K562 (cell line): ENCODE results near the gene MED22. TPM values are rescaled to one million over a fixed set of nuclear protein-coding genes. Genes with fewer than 3 reads are reported as not detected.

Experiments used
- ATAC-seq: fragments of 200-7000 bp; cut with Tn5 transposase; 3 replicates; pipeline ENCODE4 v1.9.1; 2020; ENCODE audit warnings: moderate library complexity
- BruUV-seq: library from RNA; stranded (reverse); fragments of 400-500 nt; replicated peaks from 2 replicates; lab custom pipeline; 2021; lab: Mats Ljungman, UMichigan
- CTCF ChIA-PET: fragments of 300-600 bp; formaldehyde crosslinking; extraction: SDS; loops from one replicate; lab custom pipeline; 2021; ENCODE audit warnings: low intra/inter-chr PET ratio; lab: Yijun Ruan, JAX
- POLR2A ChIA-PET: fragments of 300-600, 350-650 bp; sonication (Branson Sonifier 250); formaldehyde crosslinking; extraction: SDS; loops from one replicate; lab custom pipeline; 2021; ENCODE audit warnings: antibody characterized with exemption, inconsistent platforms; lab: Yijun Ruan, JAX
- DNase-seq, 4 experiments: peaks; one replicate each; pipeline versions ENCODE4 v3.0.0 to v3.0.0-alpha.2; 2011 to 2018; ENCODE audit warnings: low spot score in 3 of 4, mixed read lengths in 3 of 4; ENCODE audit errors: extremely low read depth in 1 of 4
- FAIRE-seq: peaks from 2 replicates; lab custom pipeline; 2011; peaks lifted over from hg19 to GRCh38; lab: Jason Lieb, UNC
- H2AFZ ChIP-seq: 2 replicates; pipeline ENCODE4 v1.6.0; 2011; ENCODE audit warnings: low read depth, low read length, control low read depth, inconsistent platforms
- H3K27ac ChIP-seq: fragments of 200-600 bp; 3 replicates; pipeline ENCODE4 v1.8.0; 2011; ENCODE audit warnings: low read depth, mild to moderate bottlenecking, control low read depth, inconsistent platforms, low read length, moderate library complexity, mixed read lengths; ENCODE audit errors: extremely low read depth
- H3K27me3 ChIP-seq, 2 experiments: fragments of 300-600 bp in 1 of 2; 2 replicates in 1 of 2; 3 replicates in 1 of 2; pipeline versions ENCODE4 v1.6.0 to v1.8.0; 2011; ENCODE audit warnings: inconsistent platforms in 2 of 2, low read length in 2 of 2, mild to moderate bottlenecking in 1 of 2, mixed read lengths in 1 of 2, moderate library complexity in 1 of 2; ENCODE audit not compliant: control insufficient read depth in 2 of 2, insufficient read depth in 2 of 2
- H3K36me3 ChIP-seq: fragments of 300-600 bp; 3 replicates; pipeline ENCODE4 v1.8.0; 2011; ENCODE audit warnings: mild to moderate bottlenecking, low read length, inconsistent platforms; ENCODE audit not compliant: control insufficient read depth, insufficient read depth
- H3K4me1 ChIP-seq, 2 experiments: fragments of 200-600 bp in 1 of 2; replicated peaks in 1 of 2; 2 replicates in 1 of 2; 3 replicates in 1 of 2; pipeline versions ENCODE4 v1.5.1 to v1.8.0; 2011; ENCODE audit warnings: inconsistent platforms in 2 of 2, low read length in 2 of 2, mild to moderate bottlenecking in 1 of 2, mixed read lengths in 1 of 2, moderate library complexity in 1 of 2; ENCODE audit not compliant: control insufficient read depth in 2 of 2, insufficient read depth in 2 of 2
- H3K4me2 ChIP-seq: 2 replicates; pipeline ENCODE4 v1.6.1; 2011; ENCODE audit warnings: low read length, control low read depth, inconsistent platforms, mixed read lengths; ENCODE audit not compliant: insufficient read depth
- H3K4me3 ChIP-seq: fragments of 200-600 bp; sonication (generic), shearing (Covaris generic); 2 replicates; pipeline ENCODE4 v1.5.1; 2016; ENCODE audit warnings: control low read depth, inconsistent platforms
- H3K79me2 ChIP-seq: fragments of 200-600 bp; 3 replicates; pipeline ENCODE4 v1.8.0; 2011; ENCODE audit warnings: low read length, inconsistent platforms; ENCODE audit not compliant: control insufficient read depth, insufficient read depth
- H3K9ac ChIP-seq, 2 experiments: 2 replicates each; pipeline versions ENCODE4 v1.6.0 to v1.6.1; 2011; ENCODE audit warnings: low read depth in 2 of 2, low read length in 2 of 2, control low read depth in 1 of 2, inconsistent platforms in 1 of 2, mild to moderate bottlenecking in 1 of 2, mixed read lengths in 1 of 2; ENCODE audit not compliant: insufficient read depth in 1 of 2
- H3K9me1 ChIP-seq: one replicate; pipeline ENCODE4 v1.6.0; 2011; ENCODE audit warnings: inconsistent platforms, mild to moderate bottlenecking, low read length, moderate library complexity; ENCODE audit not compliant: control insufficient read depth, insufficient read depth
- H3K9me3 ChIP-seq: replicated peaks from 2 replicates; pipeline ENCODE4 v1.5.1; 2011; ENCODE audit warnings: low read depth, low read length, inconsistent platforms; ENCODE audit not compliant: control insufficient read depth, insufficient read depth
- H4K20me1 ChIP-seq: replicated peaks from 2 replicates; pipeline ENCODE4 v1.6.1; 2011; ENCODE audit warnings: low read length, inconsistent platforms, mixed read lengths; ENCODE audit not compliant: control insufficient read depth, insufficient read depth
- E2F8 ChIP-seq: fragments of 450-650 bp; IDR thresholded peaks from 2 replicates; pipeline ENCODE4 v1.7.1; 2018; ENCODE audit warnings: mild to moderate bottlenecking, low read depth; ENCODE audit not compliant: partially characterized antibody
- FOXK2 ChIP-seq, 2 experiments: fragments of 450-650 bp; IDR thresholded peaks in 1 of 2; conservative IDR thresholded peaks in 1 of 2; 2 replicates each; pipeline ENCODE4 v1.6.1; 2016; ENCODE audit warnings: low read depth in 2 of 2, mild to moderate bottlenecking in 1 of 2
- KLF16 ChIP-seq: IDR thresholded peaks from 2 replicates; pipeline ENCODE4 v1.6.1; 2016; ENCODE audit warnings: antibody characterized with exemption
- NFYB ChIP-seq: IDR thresholded peaks from 2 replicates; pipeline ENCODE4 v1.6.1; 2011; ENCODE audit warnings: mild to moderate bottlenecking, moderate library complexity; ENCODE audit not compliant: insufficient read length; ENCODE audit errors: extremely low read depth
- TFE3 ChIP-seq: fragments of 450-650 bp; formaldehyde crosslinking; IDR thresholded peaks from 2 replicates; pipeline ENCODE4 v1.4.0; 2020; ENCODE audit warnings: mild to moderate bottlenecking, mixed read lengths
- ZBTB49 ChIP-seq: sonication (generic); formaldehyde crosslinking; IDR thresholded peaks from 2 replicates; pipeline ENCODE4 v1.8.0; 2022; ENCODE audit warnings: missing genetic modification reagents, mild to moderate bottlenecking, borderline replicate concordance
- WGBS: fragments of 100-300 bp; shearing (Covaris generic); methylation state at CpG from one replicate; pipeline ENCODE4 v1.1.6; 2016; ENCODE audit warnings: low coverage, mixed read lengths; ENCODE audit not compliant: insufficient coverage; ENCODE audit errors: missing lambda C conversion rate; 5-methylcytosine and 5-hydroxymethylcytosine counted together
- in situ Hi-C: fragments of 300-500 bp; cut with MboI; formaldehyde crosslinking; loops from 4 replicates; pipeline ENCODE4 v1.15.0; 2018; ENCODE audit warnings: inconsistent platforms, mixed read lengths
- intact Hi-C: fragments of 100-400 bp; cut with micrococcal nuclease; formaldehyde crosslinking; loops from 2 replicates; pipeline ENCODE4 v1.14.2; 2022
- polyA plus RNA-seq, 8 experiments: library from polyadenylated mRNA; depleted of rRNA in 4 of 8; stranded (reverse) in 5 of 8; unstranded in 3 of 8; fragments of >200 nt; fragmentation: Nextera tagmentation in 2 of 8; fragmentation: Illumina TruSeq in 1 of 8; extraction: Ambion mirVana in 2 of 8; extraction: Trizol in 1 of 8; gene quantifications; 2 replicates each; pipeline versions ENCODE4 v1.2.1 to v1.2.3, GENCODE V29; 2011 to 2014; ENCODE audit warnings: inconsistent platforms in 1 of 8, missing spikeins in 1 of 8
- total RNA-seq, 7 experiments: library from RNA; depleted of rRNA in 6 of 7; stranded (reverse); fragments of >200 nt in 6 of 7; fragmentation: Illumina TruSeq in 2 of 7; extraction: Trizol in 2 of 7; gene quantifications; 2 replicates each; pipeline versions ENCODE4 v1.2.1 to v1.2.3, GENCODE V29; 2011 to 2021; ENCODE audit warnings: low replicate concordance in 1 of 7

Gene MED22
- total and polyA plus RNA-seq, 9 of the 15 experiments (the other 6 are each of a cell fraction or from before 2014, with no cell fraction given): 0.73 to 35.6 (median 22.3) TPM

GRCh38 chr9:133304477-133305377, 43.2 kb downstream of the MED22 start:
- Histone ChIP-seq H3K79me2 (no peaks in the 10 kb centered on the region), H2AFZ (no peak overlapping the region), H3K4me1 (peaks cover 3 to 20% of the 10 kb centered on the region in 2 experiments; a peak in 3 of 5 replicates), H3K36me3 (no peaks in the 10 kb centered on the region), H3K9me1 (no peaks in the 10 kb centered on the region), H3K4me3 (no peak overlapping the region), H3K27me3 (peaks cover 0 to 7% of the 10 kb centered on the region in 2 experiments; a peak in 1 of 5 replicates), H3K4me2 (no peak overlapping the region), H3K9me3 (peaks cover 4% of the 10 kb centered on the region), H3K27ac (no peak overlapping the region), H3K9ac (no peak overlapping the region), H4K20me1 (no peaks in the 10 kb centered on the region)
- WGBS: 68% methylated on average over 29 of the region's 38 CpGs
- DNase-seq: no peak
- BruUV-seq: no TSS peak
- FAIRE-seq: no peak
- intact Hi-C loops (no loop called here), in situ Hi-C loops (no loop called here)
- CTCF ChIA-PET: interaction anchor here (0.7 kb wide), 1 partner anchor 350 kb away, joined by 3 read pairs; no protein-coding TSS in a partner anchor
- ATAC-seq: no peak
- TF ChIP-seq FOXK2 (conservative IDR thresholded peaks at IDR 0.05 in 1 of 2, IDR thresholded peaks at IDR 0.05 in 1 of 2; ENCODE audit: low read depth in 2 of 2) (no peak), NFYB (no peak), KLF16 (no peak), E2F8 (no peak), TFE3 (no peak), ZBTB49 (no peak)
- TF ChIP-seq, all 486 proteins: peak for 0
- POLR2A ChIA-PET: no interaction called here
